NCI-H1694 treated with DMSO at 0.1 percent for 48 hours (cell line): ENCODE measurements around the gene GPATCH8.
"Not testable (repeated sequence)": the region's sequence is repeated elsewhere in the genome, so short reads cannot be mapped to it uniquely, and the experiment has no call there.

Experiments
- DNase-seq: peaks from one replicate; lab custom pipeline; 2025; lab: John Stamatoyannopoulos, UW

GPATCH8 gene

DNA sequence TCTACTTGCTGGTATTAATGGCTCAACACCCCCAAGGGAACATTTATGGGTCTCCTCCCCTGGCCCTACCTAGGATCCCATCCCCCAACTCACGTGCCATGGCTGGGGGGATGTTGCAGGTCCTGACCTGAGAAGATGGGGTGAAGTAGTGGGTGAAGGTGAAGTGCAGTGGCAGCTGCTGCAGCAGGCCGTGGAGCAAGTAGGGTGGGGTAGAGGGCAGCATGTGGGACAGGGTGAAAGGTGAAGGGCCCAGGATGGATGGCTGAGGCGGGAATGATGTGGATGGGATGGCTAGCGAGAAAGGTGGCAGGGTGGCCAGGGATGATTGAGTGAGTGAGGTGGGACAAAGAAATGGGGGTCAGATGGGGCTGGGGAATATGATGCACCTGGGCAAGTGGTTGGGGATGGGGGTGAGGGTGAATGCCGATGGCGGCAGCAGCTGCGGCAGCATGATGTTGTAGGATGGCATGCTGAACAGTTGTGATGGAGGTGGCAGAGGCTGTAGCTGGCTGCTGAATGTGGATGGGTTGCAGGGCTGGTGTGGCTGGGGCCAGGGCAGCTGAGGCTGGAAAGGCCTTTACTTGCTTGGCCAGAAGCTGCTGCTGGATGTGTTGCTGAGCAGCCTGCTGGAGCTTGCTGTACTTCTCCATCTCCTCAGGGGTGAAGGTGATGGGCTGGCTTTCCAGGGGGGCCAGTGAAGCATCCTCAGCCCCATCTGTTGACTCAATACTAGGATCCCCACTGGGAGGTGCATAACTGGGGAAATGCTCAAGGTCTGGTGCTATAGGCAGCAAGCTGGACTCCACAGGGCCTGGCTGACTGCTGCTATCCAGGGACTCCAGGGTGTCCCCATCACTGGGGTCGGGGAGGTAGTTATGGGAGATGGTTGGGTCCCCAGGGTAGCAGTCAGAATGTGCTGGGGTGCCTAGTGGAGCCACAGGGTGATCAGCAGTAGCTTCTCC, 105.4 kb downstream of the GPATCH8 start:
- DNase-seq, result no peak

DNA sequence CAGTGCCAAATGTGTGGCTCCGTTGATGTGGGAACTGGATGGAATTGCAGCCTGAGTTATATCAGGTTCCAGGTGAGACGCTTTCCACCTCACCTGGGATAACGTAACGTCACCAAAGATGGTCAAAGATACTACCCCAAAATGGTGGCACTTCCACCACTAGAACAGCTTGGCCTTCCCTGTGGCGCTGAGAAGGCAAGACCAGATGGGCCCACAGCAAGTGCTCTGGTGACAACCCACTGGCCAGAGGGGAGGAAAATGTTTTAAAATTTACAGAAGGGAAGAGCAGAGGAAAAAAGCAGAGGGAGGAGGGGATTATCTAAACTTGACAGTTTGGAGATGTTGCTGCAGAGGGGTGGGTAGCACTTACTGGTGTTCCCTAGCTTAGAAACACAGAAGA, 106.3 kb downstream of the GPATCH8 start:
- no peak for DNase-seq

DNA sequence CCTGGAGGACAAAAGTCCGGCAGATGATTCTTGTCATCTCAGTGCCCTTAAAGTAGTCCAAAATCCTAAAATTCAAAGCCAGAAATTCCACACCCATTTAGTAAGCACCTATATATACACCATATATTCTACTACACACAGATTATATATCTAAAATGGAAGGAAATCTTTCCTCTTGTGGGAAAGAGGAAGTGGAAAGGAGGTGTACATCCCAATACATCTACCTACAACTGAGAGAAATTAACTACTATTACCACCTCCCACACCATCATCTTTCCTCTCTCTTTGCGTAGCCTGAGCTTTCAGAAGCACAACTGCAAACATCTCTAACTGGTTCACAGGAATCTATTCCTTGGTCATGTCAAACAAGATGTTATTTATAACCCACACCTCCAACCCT, 108.4 kb downstream of the GPATCH8 start:
- no peak for DNase-seq

DNA sequence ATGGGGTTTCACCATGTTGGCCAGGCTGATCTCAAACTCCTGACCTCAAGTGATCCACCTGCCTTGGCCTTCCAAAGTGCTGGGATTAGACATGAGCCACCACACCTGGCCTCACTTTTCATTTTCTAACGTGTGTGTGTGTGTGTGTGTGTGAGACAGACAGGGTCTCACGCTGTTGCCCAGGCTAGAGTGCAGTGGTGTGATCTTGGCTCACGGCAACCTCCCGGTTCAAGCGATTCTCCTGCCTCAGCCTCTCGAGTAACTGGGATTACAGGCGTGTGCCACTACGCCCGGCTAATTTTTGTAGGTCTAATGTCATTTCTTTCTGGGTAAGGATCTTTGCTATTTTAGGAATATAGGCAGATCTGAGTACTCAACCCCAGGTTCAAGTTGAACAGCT, 109.1 kb downstream of the GPATCH8 start:
- not testable (repeated sequence) for DNase-seq

DNA sequence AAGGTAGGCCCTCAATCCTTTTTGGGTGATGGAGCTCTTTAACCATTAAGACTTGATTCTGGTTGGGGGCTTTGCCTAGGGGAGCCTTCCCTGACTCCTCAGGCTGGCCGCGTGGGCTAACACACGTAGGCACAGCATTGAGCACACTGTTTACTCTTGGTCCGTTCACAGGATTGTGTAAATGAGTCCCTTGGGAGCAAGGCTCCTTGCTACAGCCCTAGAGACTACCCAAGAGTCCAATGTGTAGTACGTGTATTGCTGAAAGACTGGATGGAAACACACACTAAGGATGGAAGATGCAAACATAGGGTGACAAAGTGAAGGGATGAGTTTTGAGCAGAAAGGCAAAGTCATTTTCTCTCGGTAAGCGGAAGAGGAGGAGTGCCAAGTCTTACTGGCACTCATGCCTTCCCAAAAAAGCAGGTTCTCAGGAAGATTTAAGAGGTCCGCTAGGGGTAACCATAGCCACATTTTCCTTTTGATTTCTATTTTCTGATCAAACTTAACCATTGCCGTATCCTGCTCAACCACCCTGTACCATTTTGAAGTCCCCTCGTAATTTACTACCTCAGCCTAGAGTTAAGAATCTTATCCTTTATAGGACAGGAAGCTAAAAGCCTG, 112.8 kb downstream of the GPATCH8 start:
- DNase-seq, result no peak

DNA sequence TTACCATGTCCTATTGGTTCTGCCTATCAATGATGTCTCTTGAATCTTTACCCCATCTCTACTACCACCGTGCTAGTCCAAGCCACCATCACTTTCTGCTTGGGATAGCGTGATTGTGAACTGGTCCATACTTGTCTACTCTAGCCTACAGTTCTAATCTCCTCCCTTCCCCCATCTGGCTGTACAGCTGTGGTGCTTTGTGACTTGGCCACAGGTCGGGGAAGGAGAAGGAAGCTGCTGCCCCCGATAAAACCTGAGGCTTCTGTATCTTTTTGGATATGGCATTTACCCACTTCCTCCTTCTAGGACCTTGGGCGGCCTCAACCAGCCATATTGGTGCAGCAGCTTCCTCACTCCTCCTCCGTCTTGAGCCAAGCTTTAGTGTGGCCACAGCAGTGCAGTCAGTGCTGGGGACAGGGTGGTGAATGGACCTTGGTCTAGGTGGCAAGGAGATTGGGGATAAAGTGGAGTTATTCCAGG, 113.4 kb downstream of the GPATCH8 start:
- no peak for DNase-seq

DNA sequence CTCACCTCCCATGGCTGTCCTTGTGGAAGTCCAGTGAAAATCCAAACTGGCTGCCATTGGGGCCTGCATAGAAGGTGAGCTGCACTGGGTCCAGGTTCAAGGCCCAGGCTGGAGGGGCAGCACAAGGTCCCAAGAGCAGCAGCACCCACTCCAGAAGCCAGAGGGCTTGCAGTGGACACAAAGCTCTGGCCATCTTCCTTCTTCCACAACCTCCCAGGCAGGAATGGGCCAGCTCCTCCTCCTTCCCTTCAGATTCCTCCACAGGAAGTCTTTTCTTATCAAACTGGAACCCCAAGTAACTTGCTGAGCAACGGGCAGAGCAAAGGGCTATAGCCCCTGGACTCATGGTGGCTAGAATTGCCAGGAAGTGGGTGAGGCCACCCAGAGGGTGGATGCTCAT, 113.9 kb downstream of the GPATCH8 start, which contains the start of gene ITGA2B:
Gene ITGA2B, minus strand, starts transcription at position 369 of the 400 bp plus-strand sequence. Its CDS starts 176 bp downstream, at position 193.
- DNase-seq, result no peak

DNA sequence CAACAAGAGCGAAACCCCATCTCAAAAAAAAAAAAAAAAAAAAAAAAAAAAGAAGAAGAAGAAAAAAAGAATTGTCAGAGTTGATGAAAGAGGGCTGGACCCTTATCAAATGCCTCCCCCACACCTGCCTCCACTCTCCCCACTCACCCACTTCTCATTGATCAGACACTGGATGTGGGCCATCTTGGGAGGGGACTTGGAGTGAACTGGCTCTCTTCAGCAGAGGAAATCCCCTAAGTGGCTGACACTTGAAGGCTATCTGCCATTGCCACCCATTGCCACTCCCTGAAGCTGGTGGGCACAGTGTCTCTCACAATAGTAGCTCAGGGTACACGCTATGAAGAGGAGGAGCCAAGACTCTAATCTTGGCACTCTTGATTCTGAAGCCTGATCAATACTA, 115.4 kb downstream of the GPATCH8 start:
- DNase-seq, result no peak

DNA sequence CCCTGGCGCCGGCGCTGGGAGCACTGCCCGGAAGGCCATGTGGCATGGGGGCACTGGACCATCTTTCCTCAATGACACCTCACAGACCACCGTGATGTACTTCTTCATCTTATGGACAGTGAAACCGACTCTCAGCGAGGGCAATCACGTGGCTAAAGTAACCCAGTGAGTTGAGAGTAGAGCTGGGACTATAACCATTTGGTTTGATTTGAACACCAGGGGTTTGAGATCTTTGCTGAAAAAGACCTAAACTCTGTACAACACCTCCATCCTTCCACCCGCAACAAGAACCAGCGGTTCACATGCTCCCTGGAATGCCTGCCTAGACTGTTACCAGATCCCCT, 117.1 kb downstream of the GPATCH8 start:
- DNase-seq, result no peak

DNA sequence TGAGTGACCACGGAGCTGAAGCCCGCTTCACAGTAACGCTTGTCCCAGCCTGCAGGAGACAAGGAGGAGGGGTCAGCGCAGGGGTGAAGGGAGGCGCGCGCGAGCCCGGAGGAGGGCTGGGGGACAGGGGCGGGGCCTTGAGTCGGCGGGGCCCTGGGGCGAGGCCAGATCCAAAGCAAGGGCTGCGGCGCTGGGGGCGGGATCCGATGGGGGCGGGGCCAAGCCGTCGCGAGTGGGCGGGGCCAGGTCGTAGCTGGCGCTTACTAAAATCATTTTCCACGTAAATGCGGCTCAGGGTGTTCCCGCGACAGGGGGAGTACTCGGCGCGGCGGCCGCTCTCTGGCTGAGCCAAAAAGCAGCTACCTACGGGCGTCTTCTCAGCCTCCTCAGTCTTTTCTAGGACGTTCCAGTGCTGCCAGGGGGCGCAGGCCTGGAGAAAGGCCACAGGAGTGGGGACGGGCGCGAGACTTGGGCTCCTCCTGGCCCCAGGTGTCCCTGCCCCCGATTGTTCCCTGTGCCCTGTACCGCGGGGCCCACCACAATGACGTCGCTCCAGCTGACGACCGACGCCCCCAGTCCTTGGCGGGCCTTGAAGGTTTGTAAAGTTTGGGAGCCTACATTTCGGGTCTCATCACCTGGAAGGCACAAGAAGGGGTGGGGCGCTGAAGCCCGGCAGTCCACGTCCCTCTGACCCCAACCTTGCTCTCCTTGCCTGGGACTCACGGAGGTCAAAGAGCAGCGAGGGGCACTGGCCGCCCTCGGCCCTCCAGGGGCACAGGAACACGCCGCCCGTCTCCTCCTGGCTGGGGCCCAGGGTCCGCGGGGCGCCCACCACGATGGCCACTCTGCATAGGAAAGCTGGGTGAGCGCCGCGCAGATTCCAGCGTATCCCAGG, 117.7 kb downstream of the GPATCH8 start:
- DNase-seq, result peak; percentile 65

DNA sequence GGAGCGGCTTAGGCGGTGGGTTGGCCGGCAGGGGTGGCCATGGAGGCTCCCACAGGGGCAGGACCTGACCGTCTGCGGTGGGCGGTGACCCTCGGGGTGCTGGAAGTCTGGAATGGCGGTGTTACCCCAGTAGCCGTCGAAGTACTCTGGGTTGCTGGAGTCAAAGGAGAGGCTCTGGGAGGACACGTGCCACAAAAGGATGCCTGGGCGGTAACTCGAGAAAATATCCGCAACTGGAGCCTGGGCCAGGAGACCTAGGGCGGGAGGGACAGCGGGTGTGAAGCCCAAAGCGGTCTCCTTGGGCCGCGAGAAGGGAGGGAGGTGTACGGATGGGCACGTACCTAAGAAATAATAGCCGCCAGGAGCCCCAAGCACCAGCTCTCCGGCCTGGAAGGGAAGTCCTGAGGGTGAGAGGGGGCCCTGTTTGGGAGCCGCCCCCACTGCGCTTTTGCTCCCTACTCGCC, 118.4 kb downstream of the GPATCH8 start:
- DNase-seq, result no peak

DNA sequence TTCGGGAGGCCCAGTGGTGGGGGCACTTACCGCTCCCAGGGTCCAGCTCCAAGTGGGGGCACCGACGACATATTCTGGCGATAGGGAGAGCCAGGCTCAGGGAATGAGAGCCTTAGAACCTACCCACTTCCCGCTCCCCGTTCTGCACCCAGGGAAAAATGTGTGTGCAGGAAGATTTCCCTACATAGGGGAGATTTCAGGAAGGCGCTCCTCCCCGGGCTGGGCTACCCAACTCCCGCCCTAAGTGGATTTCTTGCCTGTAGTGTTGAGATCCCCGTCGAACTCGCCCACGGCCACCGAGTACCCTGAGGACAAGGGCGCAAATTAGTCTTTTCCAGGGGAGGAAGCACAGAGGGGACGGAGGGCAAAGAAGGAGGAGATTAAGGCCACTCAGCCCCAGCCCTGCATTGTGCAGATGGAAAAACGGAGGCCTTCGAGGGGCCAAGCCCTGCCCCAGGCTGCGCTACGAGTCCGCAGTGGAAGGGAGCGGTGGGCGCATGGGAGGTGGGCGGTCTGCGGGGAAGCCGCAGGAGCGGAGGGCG, 118.9 kb downstream of the GPATCH8 start:
- no peak for DNase-seq

DNA sequence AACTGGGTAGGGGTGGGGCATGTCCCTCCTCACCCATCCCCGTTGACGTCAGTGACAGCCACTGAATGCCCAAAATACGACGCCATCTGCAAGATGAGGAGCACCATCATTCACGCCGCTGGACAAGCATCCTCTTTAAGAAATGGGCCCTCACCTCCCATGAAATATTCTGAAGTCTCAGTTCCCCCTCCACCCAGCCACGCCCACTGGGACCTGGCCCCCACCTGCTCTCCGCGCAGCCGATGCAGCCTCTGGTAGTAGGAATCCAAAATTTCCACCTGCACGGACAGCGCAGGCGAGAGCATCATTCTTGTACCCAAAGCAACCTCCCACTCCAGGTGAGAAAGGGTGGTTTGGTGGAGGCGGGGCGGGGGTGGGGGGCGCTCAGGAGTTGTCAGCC, 119.3 kb downstream of the GPATCH8 start:
- no peak for DNase-seq

DNA sequence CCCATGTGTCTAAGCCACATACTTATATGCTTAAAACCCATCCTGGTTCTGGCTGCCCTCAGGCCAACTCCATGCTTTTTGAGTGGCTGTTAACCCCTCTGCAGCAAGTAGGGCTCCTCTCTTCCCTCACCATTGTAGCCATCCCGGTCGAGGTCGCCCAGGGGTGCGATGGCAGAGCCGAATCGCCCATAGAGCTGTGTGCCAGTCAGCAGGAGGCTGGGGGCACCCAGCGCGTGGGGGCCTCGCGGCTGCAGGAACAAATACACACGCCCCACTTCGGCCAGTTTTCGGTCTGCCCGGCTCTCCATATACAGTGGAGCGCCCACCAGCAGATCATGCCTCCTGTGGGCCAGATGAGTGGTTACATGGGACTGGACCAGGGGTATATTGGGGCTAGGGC, 119.8 kb downstream of the GPATCH8 start:
- no peak for DNase-seq

DNA sequence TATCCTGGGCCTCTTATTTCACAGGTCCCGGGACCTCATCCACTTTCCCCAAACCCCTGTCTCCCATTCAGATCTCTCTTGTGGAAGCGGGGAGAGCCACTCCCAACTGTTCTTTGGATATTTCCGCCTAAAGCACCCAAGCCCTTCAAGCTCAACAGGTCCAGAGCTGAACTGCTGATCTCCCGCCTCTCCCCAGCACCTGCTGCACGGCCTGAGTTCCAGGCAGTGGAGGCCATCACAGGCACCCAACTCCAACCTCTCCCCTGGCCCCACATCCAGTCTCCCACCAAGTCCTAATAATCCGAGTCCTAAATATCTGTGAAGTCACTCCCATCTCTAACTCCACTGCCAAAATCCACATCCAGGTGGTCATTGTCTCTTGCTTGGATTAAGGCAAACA, 120.3 kb downstream of the GPATCH8 start:
- no peak for DNase-seq

DNA sequence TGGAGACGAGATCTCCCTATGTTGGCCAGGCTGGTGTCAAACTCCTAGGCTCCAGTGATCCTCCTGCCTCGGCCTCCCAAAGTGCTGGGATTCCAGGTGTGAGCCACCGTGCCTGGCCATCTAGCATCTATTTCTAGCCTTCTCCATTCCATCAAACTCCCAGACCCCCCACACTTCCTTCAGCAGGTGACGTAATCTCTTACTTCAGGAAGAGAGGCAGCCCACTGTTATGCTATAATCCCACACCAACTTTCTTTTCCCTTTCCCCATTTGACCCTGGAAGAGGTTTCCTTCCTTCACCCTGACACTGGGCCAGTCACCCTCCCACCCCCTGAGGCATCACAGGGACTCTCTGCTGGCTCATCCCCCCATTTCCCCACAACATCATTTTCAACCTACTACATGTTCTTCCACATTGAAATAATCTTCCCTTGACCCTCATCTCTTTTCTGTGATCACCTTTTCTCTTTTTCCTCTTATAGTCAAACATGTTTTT, 121.3 kb downstream of the GPATCH8 start:
- DNase-seq, result no peak

DNA sequence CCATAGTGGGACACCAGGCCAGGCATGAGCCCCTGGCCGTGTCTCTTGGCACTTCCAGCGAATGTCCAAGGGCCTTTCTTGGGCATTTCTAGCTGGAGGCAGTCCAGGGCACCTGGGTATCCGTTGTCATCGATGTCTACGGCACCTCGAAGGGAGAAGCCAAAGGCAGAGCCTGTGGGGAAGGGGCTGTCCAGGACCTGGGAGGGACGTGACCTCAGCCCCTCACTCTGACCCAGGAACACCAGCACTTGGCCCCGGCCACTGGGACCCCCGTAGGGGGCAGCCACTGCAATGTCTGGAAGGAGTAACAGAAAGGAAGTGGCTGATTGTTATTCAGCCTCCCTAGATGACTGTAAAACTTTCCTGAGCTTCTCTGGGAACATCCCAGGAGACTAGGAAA, 122.4 kb downstream of the GPATCH8 start:
- DNase-seq, result no peak

DNA sequence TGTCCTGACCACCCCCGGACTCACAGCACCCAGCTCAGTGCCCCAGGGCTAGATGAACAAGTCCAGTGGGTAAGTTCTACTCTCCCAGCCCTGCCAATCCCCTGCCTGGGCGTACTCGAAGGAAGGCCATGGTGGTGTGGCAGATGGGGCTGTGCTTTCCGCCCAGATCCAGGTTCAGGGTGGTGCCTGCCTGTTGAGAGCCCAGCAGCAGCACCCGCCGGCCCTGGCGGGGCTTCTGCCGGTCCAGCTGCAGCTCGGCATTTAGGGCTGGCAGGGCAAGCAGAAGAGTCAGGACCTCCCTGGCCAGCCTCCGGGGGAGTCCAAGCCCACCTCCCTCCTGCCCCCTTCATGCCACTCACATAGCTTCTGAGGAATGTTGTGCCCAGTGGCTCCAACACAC, 123.3 kb downstream of the GPATCH8 start:
- DNase-seq, result no peak

DNA sequence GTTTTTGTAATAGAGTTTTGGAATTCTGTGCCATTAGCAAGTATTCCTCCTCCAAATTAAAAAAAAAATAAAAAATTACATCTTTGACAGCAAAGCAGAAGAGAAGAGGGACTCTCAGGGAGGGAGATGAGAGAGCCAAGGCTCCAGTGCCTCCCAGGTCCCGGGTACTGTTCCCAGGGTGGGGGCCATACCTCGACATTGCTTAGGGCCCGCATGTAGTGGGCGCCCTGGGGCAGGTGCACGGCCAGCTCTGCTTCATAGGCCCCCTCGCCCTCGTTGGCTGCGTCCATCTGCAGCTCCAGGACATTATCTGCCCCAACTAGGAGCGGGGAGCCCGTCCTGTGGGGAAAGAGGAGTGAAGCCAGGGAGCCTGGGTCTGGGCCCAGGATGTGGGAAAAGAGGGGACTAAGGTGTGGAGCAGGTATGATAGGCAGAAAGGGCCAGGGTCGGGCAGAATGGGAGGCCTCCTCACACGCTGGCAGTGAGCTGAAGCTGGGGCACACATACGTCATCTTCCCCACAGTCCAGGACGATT, 125.0 kb downstream of the GPATCH8 start:
- DNase-seq, result no peak

DNA sequence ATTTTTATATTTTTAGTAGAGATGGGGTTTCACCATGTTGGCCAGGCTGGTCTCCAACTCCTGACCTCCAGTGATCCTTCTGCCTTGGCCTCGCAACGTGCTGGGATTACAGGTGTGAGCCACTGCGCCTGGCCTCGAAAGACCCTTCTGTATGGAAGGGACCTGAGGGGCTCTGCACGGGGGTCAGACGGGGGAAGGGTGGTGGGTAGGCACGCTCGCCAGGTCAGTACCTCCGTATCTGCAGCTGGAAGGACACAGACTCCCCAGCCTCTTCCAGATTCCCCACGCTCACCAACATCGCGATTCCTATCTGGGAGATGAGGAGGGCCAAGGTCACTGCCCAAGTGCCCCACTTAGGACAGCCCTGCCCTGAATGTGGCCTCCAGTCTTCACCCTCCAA, 126.4 kb downstream of the GPATCH8 start:
- DNase-seq, result no peak

DNA sequence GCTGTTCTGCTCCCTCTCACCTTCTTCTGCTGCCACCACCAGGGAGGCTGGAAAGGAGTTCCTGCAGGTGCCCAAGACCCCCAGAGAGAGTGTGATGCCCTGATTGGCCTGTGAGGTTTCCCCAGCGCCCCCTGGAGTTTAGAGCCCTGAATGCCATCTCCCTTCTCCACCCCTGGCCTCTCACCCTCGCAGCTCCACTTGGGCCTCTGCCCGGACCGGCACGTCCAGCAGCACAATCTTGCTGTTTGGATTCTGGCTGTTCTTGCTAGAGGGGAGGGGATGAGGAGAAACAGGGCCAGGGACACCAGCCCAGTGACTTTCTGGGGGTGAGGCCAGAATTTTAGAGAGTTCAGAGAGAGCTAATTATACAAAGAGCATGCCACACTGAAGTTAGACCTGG, 127.1 kb downstream of the GPATCH8 start:
- no peak for DNase-seq
